HepG2 (cell line): ENCODE data around the gene JUND. TPM values are rescaled to one million over a fixed set of nuclear protein-coding genes. Genes with fewer than 3 reads are reported as not detected.

Experiments used
- CEBPG ChIP-seq: IDR thresholded peaks from 2 replicates; pipeline ENCODE4 v1.6.1; 2016
- FOXP1 ChIP-seq, 2 experiments: fragments of 450-650 bp in 1 of 2; IDR thresholded peaks; 2 replicates each; pipeline ENCODE4 v1.6.1; 2017 to 2018; ENCODE audit warnings: antibody characterized with exemption in 1 of 2
- GATAD1 ChIP-seq: IDR thresholded peaks from 2 replicates; pipeline ENCODE4 v1.6.1; 2016; ENCODE audit warnings: missing genetic modification reagents, missing compliant biosample characterization
- GZF1 ChIP-seq: sonication (generic); formaldehyde crosslinking; IDR thresholded peaks from 2 replicates; pipeline ENCODE4 v1.5.1; 2020; ENCODE audit warnings: mild to moderate bottlenecking, missing genetic modification reagents
- HNRNPL ChIP-seq: fragments of 200-400 bp; formaldehyde crosslinking; IDR thresholded peaks from 2 replicates; pipeline ENCODE4 v1.6.1; 2017; ENCODE audit warnings: mild to moderate bottlenecking, low read depth, low read length
- LCORL ChIP-seq, 2 experiments: fragments of 450-650 bp in 1 of 2; sonication (generic) in 1 of 2; formaldehyde crosslinking in 1 of 2; IDR thresholded peaks; 2 replicates each; pipeline versions ENCODE4 v1.5.0 to v1.6.1; 2017 to 2020; ENCODE audit warnings: antibody characterized with exemption in 1 of 2, missing genetic modification reagents in 1 of 2
- SIX4 ChIP-seq: sonication (generic); formaldehyde crosslinking; IDR thresholded peaks from 2 replicates; pipeline ENCODE4 v1.4.0; 2020; ENCODE audit warnings: missing genetic modification reagents
- SP140L ChIP-seq: sonication (generic); formaldehyde crosslinking; IDR thresholded peaks from 2 replicates; pipeline ENCODE4 v1.4.0; 2020; ENCODE audit warnings: missing genetic modification reagents, borderline replicate concordance
- ZKSCAN8 ChIP-seq: IDR thresholded peaks from 2 replicates; pipeline ENCODE4 v1.6.1; 2016; ENCODE audit warnings: borderline replicate concordance, missing genetic modification reagents, missing compliant biosample characterization
- ZNF121 ChIP-seq: sonication (generic); formaldehyde crosslinking; IDR thresholded peaks from 2 replicates; pipeline ENCODE4 v1.5.0; 2020; ENCODE audit warnings: mild to moderate bottlenecking, missing genetic modification reagents
- ZNF326 ChIP-seq: sonication (generic); formaldehyde crosslinking; IDR thresholded peaks from 2 replicates; pipeline ENCODE4 v1.4.0; 2020; ENCODE audit warnings: missing genetic modification reagents, borderline replicate concordance
- ZNF446 ChIP-seq: sonication (generic); formaldehyde crosslinking; IDR thresholded peaks from 2 replicates; pipeline ENCODE4 v1.5.0; 2020; ENCODE audit warnings: mild to moderate bottlenecking, missing genetic modification reagents
- ZNF792 ChIP-seq: IDR thresholded peaks from 2 replicates; pipeline ENCODE4 v1.6.1; 2016
- ZNF891 ChIP-seq: sonication (generic); formaldehyde crosslinking; IDR thresholded peaks from 2 replicates; pipeline ENCODE4 v1.5.0; 2020; ENCODE audit warnings: mild to moderate bottlenecking, missing genetic modification reagents
- polyA plus RNA-seq, 8 experiments: library from polyadenylated mRNA; depleted of rRNA in 3 of 8; stranded (reverse) in 7 of 8; unstranded in 1 of 8; fragments of >200 nt; fragmentation: Illumina TruSeq in 4 of 8; extraction: Trizol in 4 of 8; gene quantifications; 2 replicates each; pipeline versions ENCODE4 v1.2.1 to v1.2.3, GENCODE V29; 2011 to 2016; ENCODE audit warnings: low read depth in 4 of 8, missing spikeins in 1 of 8, mixed read lengths in 1 of 8; ENCODE audit not compliant: insufficient read depth in 1 of 8
- total RNA-seq, 5 experiments: library from RNA; depleted of rRNA; stranded (reverse); fragments of >200 nt; fragmentation: Illumina TruSeq; extraction: Trizol; gene quantifications; 2 replicates each; pipeline ENCODE4 v1.2.3, GENCODE V29; 2016; ENCODE audit warnings: low read depth in 1 of 5
- TF ChIP-seq, protein P1 (sequence below): sonication (generic); formaldehyde crosslinking; IDR thresholded peaks from 2 replicates; pipeline ENCODE4 v1.9.0; 2021; ENCODE audit warnings: missing genetic modification reagents, borderline replicate concordance
- TF ChIP-seq, protein P2 (sequence below): sonication (generic); IDR thresholded peaks from 2 replicates; pipeline ENCODE4 v1.6.1; 2016; ENCODE audit warnings: low read depth, borderline replicate concordance
- TF ChIP-seq, protein P3 (sequence below): sonication (generic); formaldehyde crosslinking; IDR thresholded peaks from 2 replicates; pipeline ENCODE4 v1.4.0; 2020; ENCODE audit warnings: missing genetic modification reagents, borderline replicate concordance
- TF ChIP-seq, protein P4 (sequence below): fragments of 450-650 bp; IDR thresholded peaks from 2 replicates; pipeline ENCODE4 v1.6.1; 2016
- TF ChIP-seq, protein P5 (sequence below): IDR thresholded peaks from 2 replicates; pipeline ENCODE4 v1.6.1; 2016; ENCODE audit warnings: low read depth
- TF ChIP-seq, protein P6 (sequence below): IDR thresholded peaks from 2 replicates; pipeline ENCODE4 v1.6.1; 2016; ENCODE audit warnings: missing genetic modification reagents, missing compliant biosample characterization

The JUND gene
- total and polyA plus RNA-seq, 2 of the 13 experiments (the other 11 are each of a cell fraction or from before 2014, with no cell fraction given) = 41.2 to 59.8 TPM

DNA sequence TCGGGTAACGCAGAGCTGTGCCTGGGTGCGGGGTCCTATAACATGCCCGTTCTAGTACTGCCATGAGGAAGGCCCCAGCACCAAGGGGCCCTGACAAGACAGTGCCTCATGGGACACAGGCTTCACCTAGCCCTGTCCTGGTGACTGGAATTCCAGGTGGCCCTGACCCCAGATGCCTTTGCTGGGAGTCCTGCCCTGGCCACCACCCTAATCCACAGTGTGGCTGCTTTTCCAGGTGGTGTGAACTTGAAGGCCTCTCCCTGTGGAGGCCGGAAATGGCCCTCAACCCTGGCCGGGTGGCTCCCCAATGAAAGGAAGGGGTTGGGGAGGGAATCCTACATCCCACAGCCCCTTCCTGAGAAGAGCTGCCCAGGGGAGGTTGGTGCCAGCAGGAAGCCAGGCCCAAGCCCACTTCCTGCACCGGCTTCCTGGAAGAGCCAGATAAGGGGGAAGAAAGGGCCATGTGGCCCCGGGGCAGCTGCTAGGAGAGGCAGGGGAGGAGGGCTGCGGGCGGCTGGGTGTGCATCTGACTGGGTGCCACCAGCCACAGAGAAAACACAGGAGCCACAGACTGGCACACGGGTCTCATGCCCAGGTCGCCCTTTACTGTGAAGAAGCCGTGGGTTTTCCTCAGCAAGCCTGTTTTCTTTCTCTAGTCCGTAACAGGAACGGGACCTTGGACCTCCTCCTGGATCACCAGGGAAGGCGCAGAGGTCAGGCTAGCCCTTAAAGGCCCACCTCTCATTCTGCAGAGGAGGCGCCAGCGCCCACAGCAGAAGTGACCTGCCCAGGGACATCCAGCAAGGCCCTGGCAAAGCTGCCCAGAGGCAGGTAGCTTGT is 36.8 kb upstream of the JUND start (continued):
- TF ChIP-seq, protein P1, sequence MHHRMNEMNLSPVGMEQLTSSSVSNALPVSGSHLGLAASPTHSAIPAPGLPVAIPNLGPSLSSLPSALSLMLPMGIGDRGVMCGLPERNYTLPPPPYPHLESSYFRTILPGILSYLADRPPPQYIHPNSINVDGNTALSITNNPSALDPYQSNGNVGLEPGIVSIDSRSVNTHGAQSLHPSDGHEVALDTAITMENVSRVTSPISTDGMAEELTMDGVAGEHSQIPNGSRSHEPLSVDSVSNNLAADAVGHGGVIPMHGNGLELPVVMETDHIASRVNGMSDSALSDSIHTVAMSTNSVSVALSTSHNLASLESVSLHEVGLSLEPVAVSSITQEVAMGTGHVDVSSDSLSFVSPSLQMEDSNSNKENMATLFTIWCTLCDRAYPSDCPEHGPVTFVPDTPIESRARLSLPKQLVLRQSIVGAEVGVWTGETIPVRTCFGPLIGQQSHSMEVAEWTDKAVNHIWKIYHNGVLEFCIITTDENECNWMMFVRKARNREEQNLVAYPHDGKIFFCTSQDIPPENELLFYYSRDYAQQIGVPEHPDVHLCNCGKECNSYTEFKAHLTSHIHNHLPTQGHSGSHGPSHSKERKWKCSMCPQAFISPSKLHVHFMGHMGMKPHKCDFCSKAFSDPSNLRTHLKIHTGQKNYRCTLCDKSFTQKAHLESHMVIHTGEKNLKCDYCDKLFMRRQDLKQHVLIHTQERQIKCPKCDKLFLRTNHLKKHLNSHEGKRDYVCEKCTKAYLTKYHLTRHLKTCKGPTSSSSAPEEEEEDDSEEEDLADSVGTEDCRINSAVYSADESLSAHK = no peak
- TF ChIP-seq SIX4 = no peak
- TF ChIP-seq FOXP1 (IDR thresholded peaks at IDR 0.05) = no peak
- TF ChIP-seq FOXP1 (CRISPR knock-in tag; IDR thresholded peaks at IDR 0.05) = no peak
- no peak for TF ChIP-seq CEBPG (CRISPR knock-in tag)
- TF ChIP-seq, protein P2, sequence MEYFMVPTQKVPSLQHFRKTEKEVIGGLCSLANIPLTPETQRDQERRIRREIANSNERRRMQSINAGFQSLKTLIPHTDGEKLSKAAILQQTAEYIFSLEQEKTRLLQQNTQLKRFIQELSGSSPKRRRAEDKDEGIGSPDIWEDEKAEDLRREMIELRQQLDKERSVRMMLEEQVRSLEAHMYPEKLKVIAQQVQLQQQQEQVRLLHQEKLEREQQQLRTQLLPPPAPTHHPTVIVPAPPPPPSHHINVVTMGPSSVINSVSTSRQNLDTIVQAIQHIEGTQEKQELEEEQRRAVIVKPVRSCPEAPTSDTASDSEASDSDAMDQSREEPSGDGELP = peak; percentile 44; the same call in 1 of the 2 replicates
- TF ChIP-seq LCORL (IDR thresholded peaks at IDR 0.05) = no peak
- peak; percentile 75 for TF ChIP-seq LCORL (CRISPR knock-in tag; IDR thresholded peaks at IDR 0.05)
- peak; percentile 31; the same call in 1 of the 2 replicates for TF ChIP-seq GATAD1 (CRISPR knock-in tag)
- 0 out of 2 replicates have a peak, but pooled peaks have one; percentile 59 for TF ChIP-seq ZNF792 (CRISPR knock-in tag)
- no peak for TF ChIP-seq ZNF446 (CRISPR knock-in tag)
- TF ChIP-seq, protein P3, sequence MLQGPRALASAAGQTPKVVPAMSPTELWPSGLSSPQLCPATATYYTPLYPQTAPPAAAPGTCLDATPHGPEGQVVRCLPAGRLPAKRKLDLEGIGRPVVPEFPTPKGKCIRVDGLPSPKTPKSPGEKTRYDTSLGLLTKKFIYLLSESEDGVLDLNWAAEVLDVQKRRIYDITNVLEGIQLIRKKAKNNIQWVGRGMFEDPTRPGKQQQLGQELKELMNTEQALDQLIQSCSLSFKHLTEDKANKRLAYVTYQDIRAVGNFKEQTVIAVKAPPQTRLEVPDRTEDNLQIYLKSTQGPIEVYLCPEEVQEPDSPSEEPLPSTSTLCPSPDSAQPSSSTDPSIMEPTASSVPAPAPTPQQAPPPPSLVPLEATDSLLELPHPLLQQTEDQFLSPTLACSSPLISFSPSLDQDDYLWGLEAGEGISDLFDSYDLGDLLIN = no peak
- TF ChIP-seq ZNF121 (CRISPR knock-in tag) = 0 out of 2 replicates have a peak, but pooled peaks have one; percentile 23
- TF ChIP-seq ZKSCAN8 (CRISPR knock-in tag) = peak; percentile 35; the same call in 1 of the 2 replicates
- 0 out of 2 replicates have a peak, but pooled peaks have one; percentile 52 for TF ChIP-seq ZNF326 (CRISPR knock-in tag)
- TF ChIP-seq, protein P4, sequence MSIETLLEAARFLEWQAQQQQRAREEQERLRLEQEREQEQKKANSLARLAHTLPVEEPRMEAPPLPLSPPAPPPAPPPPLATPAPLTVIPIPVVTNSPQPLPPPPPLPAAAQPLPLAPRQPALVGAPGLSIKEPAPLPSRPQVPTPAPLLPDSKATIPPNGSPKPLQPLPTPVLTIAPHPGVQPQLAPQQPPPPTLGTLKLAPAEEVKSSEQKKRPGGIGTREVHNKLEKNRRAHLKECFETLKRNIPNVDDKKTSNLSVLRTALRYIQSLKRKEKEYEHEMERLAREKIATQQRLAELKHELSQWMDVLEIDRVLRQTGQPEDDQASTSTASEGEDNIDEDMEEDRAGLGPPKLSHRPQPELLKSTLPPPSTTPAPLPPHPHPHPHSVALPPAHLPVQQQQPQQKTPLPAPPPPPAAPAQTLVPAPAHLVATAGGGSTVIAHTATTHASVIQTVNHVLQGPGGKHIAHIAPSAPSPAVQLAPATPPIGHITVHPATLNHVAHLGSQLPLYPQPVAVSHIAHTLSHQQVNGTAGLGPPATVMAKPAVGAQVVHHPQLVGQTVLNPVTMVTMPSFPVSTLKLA = no peak
- peak; percentile 95 for TF ChIP-seq HNRNPL
- TF ChIP-seq, protein P5, sequence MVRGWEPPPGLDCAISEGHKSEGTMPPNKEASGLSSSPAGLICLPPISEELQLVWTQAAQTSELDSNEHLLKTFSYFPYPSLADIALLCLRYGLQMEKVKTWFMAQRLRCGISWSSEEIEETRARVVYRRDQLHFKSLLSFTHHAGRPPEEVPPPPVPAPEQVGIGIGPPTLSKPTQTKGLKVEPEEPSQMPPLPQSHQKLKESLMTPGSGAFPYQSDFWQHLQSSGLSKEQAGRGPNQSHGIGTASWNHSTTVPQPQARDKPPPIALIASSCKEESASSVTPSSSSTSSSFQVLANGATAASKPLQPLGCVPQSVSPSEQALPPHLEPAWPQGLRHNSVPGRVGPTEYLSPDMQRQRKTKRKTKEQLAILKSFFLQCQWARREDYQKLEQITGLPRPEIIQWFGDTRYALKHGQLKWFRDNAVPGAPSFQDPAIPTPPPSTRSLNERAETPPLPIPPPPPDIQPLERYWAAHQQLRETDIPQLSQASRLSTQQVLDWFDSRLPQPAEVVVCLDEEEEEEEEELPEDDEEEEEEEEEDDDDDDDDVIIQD (CRISPR knock-in tag) = no peak
- TF ChIP-seq ZNF891 (CRISPR knock-in tag) = peak; percentile 28; the same call in 1 of the 2 replicates
- TF ChIP-seq SP140L (CRISPR knock-in tag) = no peak
- TF ChIP-seq, protein P6, sequence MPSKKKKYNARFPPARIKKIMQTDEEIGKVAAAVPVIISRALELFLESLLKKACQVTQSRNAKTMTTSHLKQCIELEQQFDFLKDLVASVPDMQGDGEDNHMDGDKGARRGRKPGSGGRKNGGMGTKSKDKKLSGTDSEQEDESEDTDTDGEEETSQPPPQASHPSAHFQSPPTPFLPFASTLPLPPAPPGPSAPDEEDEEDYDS (CRISPR knock-in tag) = no peak
- TF ChIP-seq GZF1 (CRISPR knock-in tag) = no peak
